ENCODE measurements around the gene COX19. TPM values are rescaled to one million over a fixed set of nuclear protein-coding genes. Genes with fewer than 3 reads are reported as not detected.

COX19 gene
- total RNA-seq, 2 donors from 2014 or later: 13.7 to 20.8 TPM

GRCh38 chr7:921071-921461 lies 54.3 kb downstream of the COX19 start:
- peaks cover 11% of the 10 kb centered on the region for H3K4me1 Mint-ChIP-seq
- no peaks in the 10 kb centered on the region for H3K27me3 Mint-ChIP-seq
- peak overlapping the region; percentile 46 for H3K27ac Mint-ChIP-seq
- H3K9me3 Mint-ChIP-seq: no peaks in the 10 kb centered on the region
- ATAC-seq (replicated peaks): no peak
- peak overlapping the region; percentile 83 for H3K4me3 Mint-ChIP-seq
- peaks cover 5% of the 10 kb centered on the region for H3K36me3 Mint-ChIP-seq (ENCODE audit: low read depth)

- no peaks in the 10 kb centered on the region for H3K9me3 Mint-ChIP-seq
- no peaks in the 10 kb centered on the region for H3K27me3 Mint-ChIP-seq
- peak; percentile 18 for ATAC-seq (replicated peaks)
- peaks cover 11% of the 10 kb centered on the region for H3K4me1 Mint-ChIP-seq
- peak overlapping the region; percentile 46 for H3K27ac Mint-ChIP-seq
- peak overlapping the region; percentile 83 for H3K4me3 Mint-ChIP-seq
- H3K36me3 Mint-ChIP-seq (ENCODE audit: low read depth): peaks cover 5% of the 10 kb centered on the region
Measured at GRCh38 chr7:920351-921070, 54.8 kb downstream of the COX19 start.

DNA sequence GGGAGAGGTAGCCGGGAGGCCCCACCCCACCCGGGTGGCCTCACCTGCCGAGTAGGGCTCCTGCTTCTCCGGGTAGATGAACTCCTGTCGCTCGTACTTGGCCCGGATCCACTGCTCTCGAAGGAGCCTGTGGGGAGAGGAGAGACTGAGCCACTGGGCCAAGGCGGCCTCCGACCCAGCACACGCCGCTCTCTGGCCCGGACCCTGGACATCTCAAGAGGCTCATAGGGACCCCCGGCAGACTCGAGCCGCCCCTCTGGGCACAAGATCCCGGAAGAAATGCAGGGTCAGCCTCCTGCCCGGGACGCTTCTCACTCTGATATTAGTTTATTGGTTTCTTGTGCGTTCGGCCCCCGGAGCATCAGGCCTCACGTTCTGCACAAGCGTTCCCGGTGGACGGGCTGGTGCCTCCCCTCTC lies 55.4 kb downstream of the COX19 start:
- H3K36me3 Mint-ChIP-seq (ENCODE audit: low read depth): peaks cover 5% of the 10 kb centered on the region
- H3K27ac Mint-ChIP-seq: no peak overlapping the region
- no peaks in the 10 kb centered on the region for H3K27me3 Mint-ChIP-seq
- H3K9me3 Mint-ChIP-seq: no peaks in the 10 kb centered on the region
- peaks cover 11% of the 10 kb centered on the region for H3K4me1 Mint-ChIP-seq
- no peak for ATAC-seq (replicated peaks)
- H3K4me3 Mint-ChIP-seq: no peak overlapping the region

- Mint-ChIP-seq H3K27me3 (no peaks in the 10 kb centered on the region), H3K36me3 (ENCODE audit: low read depth) (peaks cover 5% of the 10 kb centered on the region), H3K27ac (no peak overlapping the region)
Measured at GRCh38 chr7:919114-919442, 56.3 kb downstream of the COX19 start.

DNA sequence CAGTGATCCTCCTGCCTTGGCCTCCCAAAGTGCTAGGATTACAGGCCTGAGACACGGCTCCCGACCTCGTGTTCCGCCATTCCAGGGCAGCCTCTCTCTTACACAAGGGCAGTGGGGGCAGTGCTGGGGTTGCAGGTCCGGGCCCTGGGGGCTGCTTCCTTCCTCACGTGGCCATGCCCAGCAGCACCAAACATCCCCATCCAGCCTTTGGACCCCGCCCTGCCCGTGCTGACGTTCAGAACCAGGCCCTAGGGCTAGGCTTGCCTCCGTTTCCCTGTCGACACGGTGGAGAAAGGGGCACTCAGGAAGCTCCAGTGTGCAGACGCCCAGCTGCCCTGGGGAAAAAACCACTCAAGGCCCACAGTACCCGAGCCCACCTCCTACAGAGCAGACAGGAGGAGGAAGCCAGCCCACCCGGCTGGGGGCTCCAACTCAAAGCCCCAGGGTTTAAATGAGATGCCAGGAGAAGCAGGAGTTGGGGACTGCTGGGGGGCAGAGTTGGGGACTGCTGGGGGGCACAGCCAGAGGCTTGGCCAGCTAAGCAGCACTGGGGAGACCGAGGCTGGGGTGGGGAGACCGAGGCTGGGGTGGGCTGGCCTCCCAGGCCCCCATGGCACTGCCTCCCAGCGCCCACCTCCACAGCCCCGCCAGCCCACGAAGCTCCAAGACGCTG lies 56.8 kb downstream of the COX19 start:
- Mint-ChIP-seq H3K27me3 (no peaks in the 10 kb centered on the region), H3K27ac (no peak overlapping the region), H3K4me3 (no peak overlapping the region), H3K4me1 (peaks cover 6% of the 10 kb centered on the region), H3K9me3 (no peaks in the 10 kb centered on the region), H3K36me3 (ENCODE audit: low read depth) (peaks cover 5% of the 10 kb centered on the region)
- no peak for ATAC-seq (replicated peaks)

More at GRCh38 chr7:919114-919442, 56.3 kb downstream of the COX19 start:
- Mint-ChIP-seq H3K9me3 (no peaks in the 10 kb centered on the region), H3K4me1 (peaks cover 6% of the 10 kb centered on the region), H3K4me3 (no peak overlapping the region)
- ATAC-seq (replicated peaks): no peak

GRCh38 chr7:918118-918425 lies 57.3 kb downstream of the COX19 start:
- H3K27me3 Mint-ChIP-seq: no peaks in the 10 kb centered on the region

DNA sequence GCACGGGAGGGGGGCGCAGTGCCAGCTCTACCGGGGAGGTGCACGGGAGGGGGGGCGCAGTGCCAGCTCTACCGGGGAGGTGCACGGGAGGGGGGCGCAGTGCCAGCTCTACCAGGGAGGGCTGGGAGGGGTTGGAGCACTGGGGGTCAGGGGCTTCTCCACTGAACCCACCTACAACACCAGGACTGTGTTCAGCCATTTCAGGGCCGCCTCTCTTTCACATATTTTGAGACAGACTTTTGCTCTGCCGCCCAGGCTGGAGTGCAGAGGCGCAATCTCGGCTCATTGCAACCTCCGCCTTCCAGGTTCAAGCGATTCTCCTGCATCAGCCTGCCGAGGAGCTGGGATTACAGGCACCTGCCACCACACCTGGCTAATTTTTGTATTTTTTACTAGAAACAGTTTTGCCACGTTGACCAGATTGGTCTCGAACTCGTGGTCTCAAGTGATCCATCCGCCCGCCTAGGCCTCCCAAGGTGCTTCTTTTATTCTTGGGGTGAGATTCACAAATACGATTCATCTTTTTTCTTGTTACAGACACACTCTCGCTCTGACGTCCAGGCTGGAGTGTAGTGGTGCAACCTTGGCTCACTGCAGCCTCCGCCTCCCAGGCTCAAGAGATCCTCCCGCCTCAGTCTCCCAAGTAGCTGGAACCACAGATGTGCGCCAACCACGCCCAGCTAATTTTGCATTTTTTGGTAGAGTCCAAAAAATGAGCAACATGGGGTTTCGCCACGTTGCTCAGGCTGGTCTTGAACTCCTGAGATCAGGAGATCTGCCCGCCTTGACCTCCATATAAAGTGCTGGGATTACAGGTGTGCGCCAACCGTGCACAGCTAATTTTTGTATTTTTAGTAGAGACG lies 57.9 kb downstream of the COX19 start:
- Mint-ChIP-seq H3K4me3 (no peak overlapping the region), H3K9me3 (no peaks in the 10 kb centered on the region), H3K27ac (no peak overlapping the region), H3K36me3 (ENCODE audit: low read depth) (no peaks in the 10 kb centered on the region), H3K4me1 (peaks cover 6% of the 10 kb centered on the region), H3K27me3 (no peaks in the 10 kb centered on the region)
- no peak for ATAC-seq (replicated peaks)

More at GRCh38 chr7:918118-918425, 57.3 kb downstream of the COX19 start:
- Mint-ChIP-seq H3K27ac (no peak overlapping the region), H3K4me1 (peaks cover 6% of the 10 kb centered on the region), H3K9me3 (no peaks in the 10 kb centered on the region), H3K36me3 (ENCODE audit: low read depth) (peaks cover 2% of the 10 kb centered on the region), H3K4me3 (no peak overlapping the region)
- no peak for ATAC-seq (replicated peaks)

DNA sequence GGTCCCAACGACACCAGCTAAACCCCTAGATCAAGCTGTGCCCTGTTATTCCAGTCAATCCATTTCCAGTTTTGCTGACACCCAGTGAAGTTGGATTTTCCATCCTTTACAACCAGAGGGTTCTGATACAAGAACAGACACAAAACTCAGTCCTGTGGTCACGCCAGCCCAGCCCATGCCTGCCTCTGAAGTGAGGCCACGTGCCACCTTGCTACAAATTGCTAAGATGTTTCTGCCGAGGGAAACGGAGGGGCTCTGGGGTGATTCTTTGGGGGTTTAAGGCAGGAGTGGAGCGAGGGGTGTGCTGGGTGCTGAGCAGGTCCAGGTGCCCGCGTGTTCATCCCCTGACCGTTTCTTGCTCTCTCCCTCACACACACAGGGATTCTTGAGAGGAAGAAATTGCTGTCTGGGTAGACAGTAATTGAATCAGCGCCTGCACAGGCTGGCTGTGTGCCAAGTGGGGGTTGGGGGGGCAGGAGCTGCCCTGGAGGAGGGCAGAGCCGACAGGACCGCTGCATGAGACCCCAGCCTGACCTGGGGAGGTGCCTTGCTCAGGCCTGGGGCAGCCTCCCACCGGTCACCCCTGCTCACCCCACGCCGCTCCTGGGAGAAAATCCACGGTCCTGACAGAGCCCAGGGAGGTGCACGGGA lies 58.9 kb downstream of the COX19 start:
- Mint-ChIP-seq H3K27me3 (no peaks in the 10 kb centered on the region), H3K36me3 (ENCODE audit: low read depth) (no peaks in the 10 kb centered on the region), H3K9me3 (no peaks in the 10 kb centered on the region), H3K27ac (no peak overlapping the region), H3K4me1 (peaks cover 6% of the 10 kb centered on the region), H3K4me3 (no peak overlapping the region)
- no peak for ATAC-seq (replicated peaks)

Other genes with a start within 250 kb of the COX19 start
- 10 to 100 TPM; 15.1 to 39.9 TPM for gene DNAAF5, start 248.8 kb downstream of the COX19 start, total RNA-seq
- 10 to 100 TPM; 26.2 to 56.0 TPM for gene PRKAR1B, start 248.3 kb downstream of the COX19 start, total RNA-seq
- gene SUN1, start 143.1 kb downstream of the COX19 start, total RNA-seq: 100 to 1,000 TPM in 1 of 2 donors, 10 to 100 TPM in 1; 46.4 to 103 TPM
- gene GET4, start 99.0 kb downstream of the COX19 start, total RNA-seq: 10 to 100 TPM; 17.1 to 43.0 TPM
- 10 to 100 TPM in 1 of 2 donors, 1 to 10 TPM in 1; 2.3 to 23.7 TPM for gene ADAP1, start 20.9 kb downstream of the COX19 start, total RNA-seq
- not detected for gene CYP2W1, start 7.6 kb upstream of the COX19 start, total RNA-seq
- gene GPR146, start 69.0 kb upstream of the COX19 start, total RNA-seq: 10 to 100 TPM in 1 of 2 donors, 1 to 10 TPM in 1; 2.0 to 14.9 TPM
- gene GPER1, start 112.6 kb upstream of the COX19 start, total RNA-seq: 1 to 10 TPM in 1 of 2 donors, under 1 TPM in 1; 0.24 to 1.1 TPM
- 10 to 100 TPM; 27.1 to 27.7 TPM for gene ZFAND2A, start 184.6 kb upstream of the COX19 start, total RNA-seq

Measured in activated T-helper 17 cell treated with anti-CD3 and anti-CD28 coated beads, Interleukin-2, amount 50 U/mL, for 72 hours (primary cell).